Kidney glomerular epithelial cell (primary cell): ENCODE data around the gene JPT2.

Source experiments
- DNase-seq: peaks from one replicate; lab custom pipeline; 2025; lab: John Stamatoyannopoulos, UW

Gene JPT2

GRCh38 chr16:1734816-1735215 is 56.7 kb downstream of the JPT2 start:
- DNase-seq = no peak

DNA sequence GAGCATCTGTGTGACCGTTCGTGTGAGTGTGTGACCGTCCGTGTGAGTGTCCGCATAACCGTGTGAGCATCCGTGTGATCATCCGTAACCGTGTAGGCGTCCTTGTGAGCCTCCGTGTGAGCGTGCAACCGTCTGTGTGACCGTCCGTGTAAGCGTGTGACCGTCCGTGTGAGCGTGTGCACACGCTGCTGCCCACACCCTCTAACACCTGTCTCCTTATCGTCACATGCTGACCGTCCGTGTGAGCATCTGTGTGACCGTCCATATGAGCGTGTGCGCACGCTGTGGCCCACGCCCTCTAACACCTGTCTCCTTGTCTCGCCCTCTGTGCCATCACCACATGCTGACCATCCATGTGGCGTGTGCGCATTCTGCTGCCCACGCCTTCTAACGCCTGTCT is 62.2 kb downstream of the JPT2 start:
- DNase-seq = no peak

GRCh38 chr16:1740781-1741490 is 62.9 kb downstream of the JPT2 start:
- no peak for DNase-seq

GRCh38 chr16:1741553-1742165 is 63.6 kb downstream of the JPT2 start:
- DNase-seq = no peak

DNA sequence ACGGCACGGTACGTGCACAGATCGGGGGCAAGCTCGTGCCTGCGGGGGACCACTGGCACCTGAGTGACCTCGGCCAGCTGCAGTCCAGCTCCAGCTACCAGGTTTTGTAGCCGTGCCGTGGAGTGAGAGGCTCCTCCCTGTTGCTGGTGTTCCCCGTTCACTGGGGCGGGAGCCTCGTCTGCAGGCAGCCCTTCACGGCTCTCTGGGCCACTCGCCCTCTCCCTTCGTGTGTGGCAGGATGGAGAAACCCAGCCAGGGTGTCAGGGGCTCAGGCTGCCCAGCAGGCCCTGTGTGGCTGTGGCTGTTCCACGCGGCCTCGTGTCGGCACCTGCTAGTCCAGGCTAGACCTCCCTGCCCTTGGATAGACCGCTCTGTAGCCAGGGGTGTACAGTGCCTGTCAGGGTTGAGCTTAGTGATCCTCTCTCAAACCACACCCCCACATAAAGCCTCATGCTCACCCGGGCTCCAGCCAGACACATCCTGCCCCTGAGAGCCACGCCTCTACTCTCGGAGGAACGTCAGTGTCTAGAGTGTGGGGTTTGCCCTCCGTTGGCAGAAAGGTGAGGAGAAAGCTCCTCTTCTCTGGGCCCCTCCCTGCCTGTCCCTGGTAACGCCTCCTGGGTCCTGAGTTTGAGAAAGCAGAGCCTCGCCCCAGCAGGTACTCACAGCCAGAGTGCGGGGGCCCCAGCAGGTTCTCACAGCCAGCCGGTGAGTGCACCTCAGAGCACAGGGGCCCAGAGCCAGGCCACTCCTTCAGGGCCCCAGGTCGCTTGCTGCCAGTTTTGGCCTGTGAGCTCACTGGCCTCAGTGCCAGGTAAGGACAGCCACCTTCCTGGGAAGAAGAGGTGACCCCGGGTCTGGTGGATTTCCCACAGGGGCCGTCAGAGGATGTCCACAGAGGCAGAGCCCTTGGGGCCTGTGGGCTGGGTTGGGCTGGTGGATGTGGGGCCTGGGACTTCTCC is 65.6 kb downstream of the JPT2 start:
- no peak for DNase-seq

DNA sequence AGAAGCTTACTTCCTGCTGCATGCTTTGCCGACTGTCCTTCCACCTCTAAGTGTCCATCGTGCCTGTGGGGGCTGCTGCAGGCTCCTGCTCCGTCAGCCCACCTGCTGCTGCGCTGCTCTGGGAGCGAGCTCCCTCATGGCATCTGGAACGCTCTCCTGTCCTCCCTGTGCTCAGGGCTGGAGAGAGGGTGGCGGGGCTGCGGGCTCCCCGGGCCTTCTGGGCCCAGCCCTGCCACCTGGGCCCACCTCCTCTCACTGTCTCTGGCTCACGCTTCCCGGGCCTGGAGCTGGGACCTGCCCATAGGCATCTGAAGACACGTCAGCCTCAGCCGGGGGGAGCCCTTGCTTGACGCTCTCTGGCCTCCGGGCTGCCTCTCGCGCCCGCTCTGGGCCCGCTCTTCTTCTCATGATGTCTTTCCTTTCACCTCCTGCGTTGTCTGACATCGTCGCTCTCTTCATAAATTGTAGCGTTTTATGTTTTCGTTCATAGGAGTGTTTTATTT is 66.3 kb downstream of the JPT2 start:
- no peak for DNase-seq

DNA sequence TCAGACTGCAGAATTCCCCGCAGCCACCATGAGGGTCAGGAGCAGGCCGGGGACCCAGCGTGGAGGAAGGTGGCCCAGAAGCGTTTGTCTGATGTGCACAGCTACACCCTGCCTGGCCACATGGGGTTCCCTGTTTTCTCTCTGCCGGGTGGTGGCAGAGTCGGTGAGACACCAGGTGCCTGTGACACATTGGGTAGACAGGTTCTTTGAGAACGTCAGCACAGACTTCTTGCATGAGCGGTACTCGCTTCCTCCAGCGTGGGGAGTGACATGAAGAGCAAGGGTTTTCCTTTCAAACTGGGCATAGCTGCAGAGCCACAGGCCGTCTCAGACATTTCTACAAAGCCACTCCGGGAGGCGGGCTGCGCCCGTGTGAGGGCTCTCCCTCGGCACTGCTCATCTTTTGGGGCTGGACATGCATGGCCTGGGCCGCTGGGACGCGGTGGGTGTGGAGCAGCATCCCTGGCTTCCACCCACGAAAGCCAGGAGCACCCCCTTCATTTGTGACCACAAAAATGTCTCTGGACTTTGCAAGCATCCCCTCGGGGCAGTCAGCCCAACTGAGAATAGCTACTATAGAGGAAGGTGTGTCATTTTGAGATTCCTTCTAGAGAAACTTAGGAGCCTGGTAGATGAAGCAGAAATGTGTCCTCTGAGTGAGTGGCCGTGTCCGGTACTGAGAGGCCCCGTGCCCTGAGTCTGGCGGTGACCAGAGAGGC is 67.3 kb downstream of the JPT2 start:
- no peak for DNase-seq

DNA sequence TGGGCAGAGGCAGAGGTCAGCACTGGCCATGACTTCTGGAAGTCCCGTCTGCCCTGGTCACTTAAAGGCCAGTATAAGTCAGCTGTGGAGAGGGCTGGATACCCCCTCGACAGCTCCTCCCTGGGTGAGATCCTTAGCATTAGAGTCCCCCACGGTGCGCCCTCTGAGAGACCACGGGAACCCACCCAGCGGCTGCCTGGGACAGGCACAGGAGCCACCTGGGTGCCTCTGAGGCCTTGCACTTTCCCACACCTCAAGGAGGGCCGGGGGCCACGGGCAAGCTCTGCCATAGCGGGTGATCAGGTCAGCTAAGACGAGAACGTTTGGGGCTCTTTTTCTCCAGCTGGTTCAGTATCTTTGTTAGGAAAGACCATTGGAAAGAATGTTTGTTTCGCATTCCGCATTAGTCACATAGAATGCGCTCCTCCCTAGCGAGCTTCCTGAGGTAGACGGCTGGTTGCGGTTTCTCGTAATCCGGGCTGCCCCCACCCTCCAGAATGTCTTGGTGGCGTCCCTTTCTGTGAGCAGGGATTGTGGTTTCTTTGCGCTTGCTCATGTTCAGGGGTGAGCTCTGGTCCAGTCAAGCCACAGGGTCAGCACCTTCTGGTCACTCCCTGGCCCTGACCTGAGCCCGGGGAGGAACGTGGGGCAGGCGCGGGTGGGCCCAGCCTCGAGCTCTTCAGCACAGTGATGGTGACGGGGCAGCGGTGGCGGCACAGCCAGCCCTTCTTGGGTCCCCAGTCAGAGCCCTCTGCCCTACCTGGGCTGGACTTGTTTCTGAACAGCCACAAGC is 68.0 kb downstream of the JPT2 start:
- no peak for DNase-seq

GRCh38 chr16:1746693-1747195 is 68.7 kb downstream of the JPT2 start:
- no peak for DNase-seq

DNA sequence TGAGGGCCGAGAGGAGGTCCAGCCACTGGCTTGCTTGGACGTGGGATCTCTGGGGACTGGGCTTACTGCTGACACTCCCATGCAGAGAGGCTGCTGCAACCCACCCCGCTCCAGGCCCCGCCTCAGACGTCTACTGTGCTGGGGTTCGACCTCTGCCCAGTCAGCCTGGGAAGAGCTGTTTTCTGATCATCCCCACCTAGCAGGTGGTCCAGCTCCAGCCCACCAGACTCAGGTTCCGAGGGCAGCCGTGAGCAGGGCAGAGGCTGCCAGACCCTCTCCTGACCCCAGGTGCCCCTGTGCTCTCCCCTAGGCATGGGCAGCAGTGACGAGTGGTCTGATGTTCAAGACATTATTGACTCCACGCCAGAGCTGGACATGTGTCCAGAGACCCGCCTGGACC is 69.9 kb downstream of the JPT2 start:
- no peak for DNase-seq

- DNase-seq = no peak
Observed at GRCh38 chr16:1749152-1750117, 71.4 kb downstream of the JPT2 start.
